GM23338 (cell line): ENCODE results near the gene CXCL1. TPM values are rescaled to one million over a fixed set of nuclear protein-coding genes. Genes with fewer than 3 reads are reported as not detected.

Experiments
- ATAC-seq: fragments of 200-7000 bp; cut with Tn5 transposase; 3 replicates; pipeline ENCODE4 v1.9.1; 2020
- DNase-seq: peaks from one replicate; pipeline ENCODE4 v3.0.0-alpha.2; 2015; ENCODE audit warnings: low spot score
- H2AFZ ChIP-seq: fragments of 200-600 bp; sonication (generic); 2 replicates; pipeline ENCODE4 v1.8.0; 2016; ENCODE audit warnings: antibody characterized with exemption, mild to moderate bottlenecking, moderate library complexity
- H3F3A ChIP-seq: fragments of 200-600 bp; sonication (generic); replicated peaks from 2 replicates; pipeline ENCODE4 v1.8.0; 2017; ENCODE audit warnings: antibody characterized with exemption, mixed run types, low read depth
- H3K27ac ChIP-seq: fragments of 200-600 bp; sonication (generic); 2 replicates; pipeline ENCODE4 v1.6.1; 2016; ENCODE audit warnings: low read depth
- H3K27me3 ChIP-seq: fragments of 200-600 bp; sonication (generic); 2 replicates; pipeline ENCODE4 v1.8.0; 2016; ENCODE audit warnings: mild to moderate bottlenecking, mixed run types, moderate library complexity; ENCODE audit not compliant: insufficient read depth
- H3K36me3 ChIP-seq: fragments of 200-600 bp; sonication (generic); 2 replicates; pipeline ENCODE4 v1.8.0; 2016; ENCODE audit warnings: mild to moderate bottlenecking; ENCODE audit not compliant: insufficient read depth
- H3K4me1 ChIP-seq: fragments of 200-600 bp; sonication (generic); 2 replicates; pipeline ENCODE4 v1.8.0; 2016; ENCODE audit warnings: mild to moderate bottlenecking, moderate library complexity; ENCODE audit not compliant: insufficient read depth
- H3K4me2 ChIP-seq: fragments of 200-600 bp; sonication (generic); 2 replicates; pipeline ENCODE4 v1.7.1; 2017; ENCODE audit warnings: mixed run types
- H3K4me3 ChIP-seq: fragments of 200-600 bp; sonication (generic); 2 replicates; pipeline ENCODE4 v1.6.1; 2016; ENCODE audit warnings: mixed run types
- H3K79me2 ChIP-seq: fragments of 200-600 bp; sonication (generic); replicated peaks from 2 replicates; pipeline ENCODE4 v1.8.0; 2017; ENCODE audit warnings: mild to moderate bottlenecking; ENCODE audit not compliant: insufficient read depth
- H3K9me2 ChIP-seq: fragments of 200-600 bp; sonication (generic); 2 replicates; pipeline ENCODE4 v1.8.0; 2017; ENCODE audit not compliant: insufficient read depth
- H4K20me1 ChIP-seq: fragments of 200-600 bp; sonication (generic); replicated peaks from 2 replicates; pipeline ENCODE4 v1.8.0; 2017; ENCODE audit warnings: mild to moderate bottlenecking; ENCODE audit not compliant: insufficient read depth
- H3K27ac Mint-ChIP-seq: 2 replicates; pipeline ENCODE4 v1.8.0; 2020; ENCODE audit warnings: inconsistent platforms, mild to moderate bottlenecking, moderate library complexity, mixed read lengths
- H3K27me3 Mint-ChIP-seq: 3 replicates; pipeline ENCODE4 v1.8.0; 2022; ENCODE audit warnings: low read depth, mild to moderate bottlenecking, moderate library complexity, mixed read lengths, inconsistent platforms; ENCODE audit not compliant: insufficient read depth, poor library complexity
- H3K36me3 Mint-ChIP-seq: 3 replicates; pipeline ENCODE4 v1.8.0; 2021; ENCODE audit warnings: low read depth, mild to moderate bottlenecking, inconsistent platforms, moderate library complexity, mixed read lengths
- H3K4me1 Mint-ChIP-seq: 3 replicates; pipeline ENCODE4 v1.8.0; 2020; ENCODE audit warnings: mild to moderate bottlenecking, inconsistent platforms, mixed read lengths
- H3K4me3 Mint-ChIP-seq: 3 replicates; pipeline ENCODE4 v1.8.0; 2021; ENCODE audit warnings: moderate library complexity, mild to moderate bottlenecking, inconsistent platforms, mixed read lengths
- H3K9me3 Mint-ChIP-seq: 3 replicates; pipeline ENCODE4 v1.8.0; 2020; ENCODE audit warnings: moderate library complexity, mild to moderate bottlenecking, inconsistent platforms, mixed read lengths
- CREB1 ChIP-seq: fragments of 250-450 bp; sonication (Bioruptor Pico); IDR thresholded peaks from 2 replicates; pipeline ENCODE4 v1.5.0; 2020; ENCODE audit warnings: low read depth, mild to moderate bottlenecking, moderate library complexity
- EZH2 ChIP-seq: fragments of 200-600 bp; sonication (generic); IDR thresholded peaks from one replicate; pipeline ENCODE4 v1.8.0; 2017; ENCODE audit warnings: antibody characterized with exemption, mild to moderate bottlenecking, low read depth; ENCODE audit not compliant: unreplicated experiment
- JUNB ChIP-seq: IDR thresholded peaks from one replicate; pipeline ENCODE4 v1.6.1; 2016; ENCODE audit warnings: antibody characterized with exemption; ENCODE audit not compliant: unreplicated experiment
- STAT1 ChIP-seq: IDR thresholded peaks from one replicate; pipeline ENCODE4 v1.6.1; 2016; ENCODE audit warnings: antibody characterized with exemption; ENCODE audit not compliant: unreplicated experiment
- ZNF331 ChIP-seq: fragments of 250-450 bp; sonication (Bioruptor Pico); IDR thresholded peaks from 2 replicates; pipeline ENCODE4 v1.5.0; 2020; ENCODE audit warnings: low read depth, mild to moderate bottlenecking, moderate library complexity
- polyA plus RNA-seq: library from polyadenylated mRNA; unstranded; fragments of >200 nt; fragmentation: Nextera tagmentation; extraction: Ambion mirVana; gene quantifications from 2 replicates; pipeline ENCODE4 v1.2.1, GENCODE V29; 2016
- total RNA-seq: library from RNA; depleted of rRNA; stranded (reverse); fragments of >200 nt; shearing (Covaris generic); gene quantifications from 2 replicates; pipeline ENCODE4 v1.2.3, GENCODE V29; 2014
- TF ChIP-seq, protein P1 (sequence below): fragments of 250-450 bp; sonication (Bioruptor Pico); IDR thresholded peaks from 2 replicates; pipeline ENCODE4 v1.5.0; 2020; ENCODE audit warnings: mild to moderate bottlenecking, moderate library complexity
- TF ChIP-seq, protein P2 (sequence below), 2 experiments: fragments of 200-600 bp in 1 of 2; sonication (generic) in 1 of 2; conservative IDR thresholded peaks; 2 replicates each; pipeline versions ENCODE4 v1.5.1 to v1.6.1; 2016 to 2017; ENCODE audit warnings: antibody characterized with exemption in 2 of 2, low read depth in 2 of 2, mild to moderate bottlenecking in 2 of 2, moderate library complexity in 1 of 2

Gene CXCL1
- total and polyA plus RNA-seq, 2 experiments from 2014 or later = 1.6 to 2.5 TPM

DNA sequence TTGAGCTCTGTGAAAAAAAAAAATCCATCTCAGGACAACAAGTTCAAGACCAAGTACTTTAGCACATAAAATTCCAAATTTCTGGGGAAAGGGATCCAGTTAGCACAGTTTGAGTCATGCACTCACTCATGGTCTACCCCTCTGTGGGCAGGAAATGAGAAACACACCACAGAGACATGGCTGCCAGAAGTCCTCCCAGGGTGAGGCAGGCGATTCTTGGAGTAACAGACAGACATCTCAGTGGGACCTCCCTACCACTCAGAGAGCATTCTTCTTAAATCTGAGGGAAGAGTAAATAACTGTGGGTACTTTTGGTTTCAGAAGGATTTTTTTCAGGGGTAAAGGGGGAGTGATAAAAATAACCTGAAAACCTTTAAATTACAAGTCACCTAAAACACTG is 14.1 kb downstream of the CXCL1 start:
- Histone ChIP-seq H3K4me1 (no peaks in the 10 kb centered on the region), H3K36me3 (no peaks in the 10 kb centered on the region), H3K9me2 (no peaks in the 10 kb centered on the region), H3F3A (no peaks in the 10 kb centered on the region), H2AFZ (no peak overlapping the region), H3K79me2 (no peaks in the 10 kb centered on the region), H3K27me3 (no peaks in the 10 kb centered on the region), H4K20me1 (no peaks in the 10 kb centered on the region), H3K4me3 (no peak overlapping the region), H3K4me2 (no peak overlapping the region), H3K27ac (no peak overlapping the region)
- Mint-ChIP-seq H3K9me3 (no peaks in the 10 kb centered on the region), H3K4me1 (peaks cover 3% of the 10 kb centered on the region; the same call in 2 of the 3 replicates), H3K27ac (no peak overlapping the region), H3K4me3 (no peak overlapping the region), H3K36me3 (no peaks in the 10 kb centered on the region), H3K27me3 (no peaks in the 10 kb centered on the region)
- no peak for DNase-seq
- no peak for ATAC-seq
- TF ChIP-seq JUNB (no peak), CREB1 (CRISPR knock-in tag) (no peak), STAT1 (no peak), EZH2 (no peak), ZNF331 (CRISPR knock-in tag) (no peak)
- TF ChIP-seq, protein P1, sequence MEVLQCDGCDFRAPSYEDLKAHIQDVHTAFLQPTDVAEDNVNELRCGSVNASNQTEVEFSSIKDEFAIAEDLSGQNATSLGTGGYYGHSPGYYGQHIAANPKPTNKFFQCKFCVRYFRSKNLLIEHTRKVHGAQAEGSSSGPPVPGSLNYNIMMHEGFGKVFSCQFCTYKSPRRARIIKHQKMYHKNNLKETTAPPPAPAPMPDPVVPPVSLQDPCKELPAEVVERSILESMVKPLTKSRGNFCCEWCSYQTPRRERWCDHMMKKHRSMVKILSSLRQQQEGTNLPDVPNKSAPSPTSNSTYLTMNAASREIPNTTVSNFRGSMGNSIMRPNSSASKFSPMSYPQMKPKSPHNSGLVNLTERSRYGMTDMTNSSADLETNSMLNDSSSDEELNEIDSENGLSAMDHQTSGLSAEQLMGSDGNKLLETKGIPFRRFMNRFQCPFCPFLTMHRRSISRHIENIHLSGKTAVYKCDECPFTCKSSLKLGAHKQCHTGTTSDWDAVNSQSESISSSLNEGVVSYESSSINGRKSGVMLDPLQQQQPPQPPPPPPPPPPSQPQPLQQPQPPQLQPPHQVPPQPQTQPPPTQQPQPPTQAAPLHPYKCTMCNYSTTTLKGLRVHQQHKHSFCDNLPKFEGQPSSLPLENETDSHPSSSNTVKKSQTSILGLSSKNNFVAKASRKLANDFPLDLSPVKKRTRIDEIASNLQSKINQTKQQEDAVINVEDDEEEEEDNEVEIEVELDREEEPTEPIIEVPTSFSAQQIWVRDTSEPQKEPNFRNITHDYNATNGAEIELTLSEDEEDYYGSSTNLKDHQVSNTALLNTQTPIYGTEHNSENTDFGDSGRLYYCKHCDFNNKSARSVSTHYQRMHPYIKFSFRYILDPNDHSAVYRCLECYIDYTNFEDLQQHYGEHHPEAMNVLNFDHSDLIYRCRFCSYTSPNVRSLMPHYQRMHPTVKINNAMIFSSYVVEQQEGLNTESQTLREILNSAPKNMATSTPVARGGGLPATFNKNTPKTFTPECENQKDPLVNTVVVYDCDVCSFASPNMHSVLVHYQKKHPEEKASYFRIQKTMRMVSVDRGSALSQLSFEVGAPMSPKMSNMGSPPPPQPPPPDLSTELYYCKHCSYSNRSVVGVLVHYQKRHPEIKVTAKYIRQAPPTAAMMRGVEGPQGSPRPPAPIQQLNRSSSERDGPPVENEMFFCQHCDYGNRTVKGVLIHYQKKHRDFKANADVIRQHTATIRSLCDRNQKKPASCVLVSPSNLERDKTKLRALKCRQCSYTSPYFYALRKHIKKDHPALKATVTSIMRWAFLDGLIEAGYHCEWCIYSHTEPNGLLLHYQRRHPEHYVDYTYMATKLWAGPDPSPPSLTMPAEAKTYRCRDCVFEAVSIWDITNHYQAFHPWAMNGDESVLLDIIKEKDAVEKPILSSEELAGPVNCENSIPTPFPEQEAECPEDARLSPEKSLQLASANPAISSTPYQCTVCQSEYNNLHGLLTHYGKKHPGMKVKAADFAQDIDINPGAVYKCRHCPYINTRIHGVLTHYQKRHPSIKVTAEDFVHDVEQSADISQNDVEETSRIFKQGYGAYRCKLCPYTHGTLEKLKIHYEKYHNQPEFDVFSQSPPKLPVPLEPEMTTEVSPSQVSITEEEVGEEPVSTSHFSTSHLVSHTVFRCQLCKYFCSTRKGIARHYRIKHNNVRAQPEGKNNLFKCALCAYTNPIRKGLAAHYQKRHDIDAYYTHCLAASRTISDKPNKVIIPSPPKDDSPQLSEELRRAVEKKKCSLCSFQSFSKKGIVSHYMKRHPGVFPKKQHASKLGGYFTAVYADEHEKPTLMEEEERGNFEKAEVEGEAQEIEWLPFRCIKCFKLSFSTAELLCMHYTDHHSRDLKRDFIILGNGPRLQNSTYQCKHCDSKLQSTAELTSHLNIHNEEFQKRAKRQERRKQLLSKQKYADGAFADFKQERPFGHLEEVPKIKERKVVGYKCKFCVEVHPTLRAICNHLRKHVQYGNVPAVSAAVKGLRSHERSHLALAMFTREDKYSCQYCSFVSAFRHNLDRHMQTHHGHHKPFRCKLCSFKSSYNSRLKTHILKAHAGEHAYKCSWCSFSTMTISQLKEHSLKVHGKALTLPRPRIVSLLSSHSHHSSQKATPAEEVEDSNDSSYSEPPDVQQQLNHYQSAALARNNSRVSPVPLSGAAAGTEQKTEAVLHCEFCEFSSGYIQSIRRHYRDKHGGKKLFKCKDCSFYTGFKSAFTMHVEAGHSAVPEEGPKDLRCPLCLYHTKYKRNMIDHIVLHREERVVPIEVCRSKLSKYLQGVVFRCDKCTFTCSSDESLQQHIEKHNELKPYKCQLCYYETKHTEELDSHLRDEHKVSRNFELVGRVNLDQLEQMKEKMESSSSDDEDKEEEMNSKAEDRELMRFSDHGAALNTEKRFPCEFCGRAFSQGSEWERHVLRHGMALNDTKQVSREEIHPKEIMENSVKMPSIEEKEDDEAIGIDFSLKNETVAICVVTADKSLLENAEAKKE (CRISPR knock-in tag) = no peak
- TF ChIP-seq, protein P2, sequence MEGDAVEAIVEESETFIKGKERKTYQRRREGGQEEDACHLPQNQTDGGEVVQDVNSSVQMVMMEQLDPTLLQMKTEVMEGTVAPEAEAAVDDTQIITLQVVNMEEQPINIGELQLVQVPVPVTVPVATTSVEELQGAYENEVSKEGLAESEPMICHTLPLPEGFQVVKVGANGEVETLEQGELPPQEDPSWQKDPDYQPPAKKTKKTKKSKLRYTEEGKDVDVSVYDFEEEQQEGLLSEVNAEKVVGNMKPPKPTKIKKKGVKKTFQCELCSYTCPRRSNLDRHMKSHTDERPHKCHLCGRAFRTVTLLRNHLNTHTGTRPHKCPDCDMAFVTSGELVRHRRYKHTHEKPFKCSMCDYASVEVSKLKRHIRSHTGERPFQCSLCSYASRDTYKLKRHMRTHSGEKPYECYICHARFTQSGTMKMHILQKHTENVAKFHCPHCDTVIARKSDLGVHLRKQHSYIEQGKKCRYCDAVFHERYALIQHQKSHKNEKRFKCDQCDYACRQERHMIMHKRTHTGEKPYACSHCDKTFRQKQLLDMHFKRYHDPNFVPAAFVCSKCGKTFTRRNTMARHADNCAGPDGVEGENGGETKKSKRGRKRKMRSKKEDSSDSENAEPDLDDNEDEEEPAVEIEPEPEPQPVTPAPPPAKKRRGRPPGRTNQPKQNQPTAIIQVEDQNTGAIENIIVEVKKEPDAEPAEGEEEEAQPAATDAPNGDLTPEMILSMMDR (conservative IDR thresholded peaks at IDR 0.05; ENCODE audit: low read depth in 2 of 2) = no peak
